Keratinocyte (primary cell): ENCODE results near the gene BTBD8. TPM values are rescaled to one million over a fixed set of nuclear protein-coding genes. Genes with fewer than 3 reads are reported as not detected.

Source experiments
- DNase-seq: peaks from one replicate; pipeline ENCODE4 v3.0.0-alpha.2; 2011; ENCODE audit warnings: low read depth, missing footprints, low spot score
- FAIRE-seq: peaks from 2 replicates; lab custom pipeline; 2011; peaks lifted over from hg19 to GRCh38; lab: Jason Lieb, UNC
- H2AFZ ChIP-seq: 2 replicates; pipeline ENCODE4 v1.6.0; 2012; ENCODE audit warnings: low read length, control low read depth, inconsistent platforms; ENCODE audit not compliant: control insufficient read depth
- H3K27ac ChIP-seq: 2 replicates; pipeline ENCODE4 v1.5.1; 2011; ENCODE audit warnings: low read length; ENCODE audit not compliant: control insufficient read depth, insufficient read depth
- H3K27me3 ChIP-seq: 3 replicates; pipeline ENCODE4 v1.6.0; 2011; ENCODE audit warnings: low read length; ENCODE audit not compliant: control insufficient read depth, insufficient read depth; ENCODE audit errors: extremely low read depth
- H3K36me3 ChIP-seq, 2 experiments: 2 replicates in 1 of 2; 3 replicates in 1 of 2; pipeline ENCODE4 v1.5.1; 2011; ENCODE audit warnings: low read length in 2 of 2, mild to moderate bottlenecking in 1 of 2; ENCODE audit not compliant: control insufficient read depth in 2 of 2, insufficient read depth in 2 of 2; ENCODE audit errors: extremely low read depth in 1 of 2
- H3K4me1 ChIP-seq: 3 replicates; pipeline ENCODE4 v1.5.1; 2011; ENCODE audit warnings: low read length; ENCODE audit not compliant: control insufficient read depth, insufficient read depth; ENCODE audit errors: extremely low read depth
- H3K4me2 ChIP-seq: 3 replicates; pipeline ENCODE4 v1.6.0; 2011; ENCODE audit warnings: low read depth, low read length; ENCODE audit not compliant: control insufficient read depth, insufficient read depth; ENCODE audit errors: extremely low read depth
- H3K4me3 ChIP-seq, 3 experiments: fragments of 200-600 bp in 1 of 3; sonication (generic) in 1 of 3; 2 replicates in 2 of 3; 3 replicates in 1 of 3; pipeline ENCODE4 v1.5.1; 2011 to 2016; ENCODE audit warnings: low read length in 3 of 3, mild to moderate bottlenecking in 3 of 3, control low read depth in 2 of 3, inconsistent platforms in 1 of 3, low read depth in 1 of 3, mixed read lengths in 1 of 3, mixed run types in 1 of 3, moderate library complexity in 1 of 3; ENCODE audit not compliant: control insufficient read depth in 2 of 3, insufficient read depth in 2 of 3; ENCODE audit errors: extremely low read depth in 1 of 3
- H3K79me2 ChIP-seq: 2 replicates; pipeline ENCODE4 v1.6.0; 2012; ENCODE audit warnings: low read length; ENCODE audit not compliant: control insufficient read depth, insufficient read depth
- H3K9ac ChIP-seq: 3 replicates; pipeline ENCODE4 v1.6.0; 2011; ENCODE audit warnings: low read length; ENCODE audit not compliant: control insufficient read depth, insufficient read depth; ENCODE audit errors: extremely low read depth
- H3K9me1 ChIP-seq: 3 replicates; pipeline ENCODE4 v1.6.0; 2011; ENCODE audit warnings: low read length; ENCODE audit not compliant: control insufficient read depth, insufficient read depth; ENCODE audit errors: extremely low read depth
- H3K9me3 ChIP-seq: 2 replicates; pipeline ENCODE4 v1.5.1; 2012; ENCODE audit warnings: low read depth, low read length; ENCODE audit not compliant: control insufficient read depth
- H4K20me1 ChIP-seq: 3 replicates; pipeline ENCODE4 v1.6.0; 2011; ENCODE audit warnings: low read length; ENCODE audit not compliant: control insufficient read depth, insufficient read depth; ENCODE audit errors: extremely low read depth
- CTCF ChIP-seq, 3 experiments: IDR thresholded peaks in 1 of 3; conservative IDR thresholded peaks in 1 of 3; optimal IDR thresholded peaks in 1 of 3; 2 replicates in 2 of 3; 3 replicates in 1 of 3; pipeline versions ENCODE3 to v1.5.1; 2011; ENCODE audit warnings: low read length in 3 of 3, mild to moderate bottlenecking in 3 of 3, moderate library complexity in 2 of 3, control low read depth in 1 of 3, inconsistent platforms in 1 of 3; ENCODE audit not compliant: insufficient read depth in 2 of 3; ENCODE audit errors: extremely low read depth in 1 of 3
- EZH2 ChIP-seq: IDR thresholded peaks from one replicate; pipeline ENCODE4 v1.6.1; 2012; ENCODE audit warnings: inconsistent platforms, mild to moderate bottlenecking, low read length, moderate library complexity
- dilution Hi-C: fragments of 300-500 bp; cut with MboI; formaldehyde crosslinking; loops from one replicate; pipeline ENCODE4 v1.7.0; 2020; ENCODE audit warnings: low sequenced_read_pairs; ENCODE audit not compliant: extremely low pct_ligation_motif_present
- polyA plus RNA-seq, 5 experiments: library from polyadenylated mRNA; depleted of rRNA in 3 of 5; stranded (reverse) in 3 of 5; stranded (forward) in 1 of 5; unstranded in 1 of 5; fragments of >200 nt; gene quantifications; 1 replicate in 1 of 5; 2 replicates in 3 of 5; 3 replicates in 1 of 5; pipeline versions ENCODE4 v1.2.1 to v1.2.3, GENCODE V29; 2011 to 2012; ENCODE audit warnings: missing spikeins in 2 of 5, low read depth in 1 of 5, low replicate concordance in 1 of 5

BTBD8 gene
- polyA plus RNA-seq, 1 donor (not counting 4 experiments of a cell fraction or from before 2014, with no cell fraction given): 1.4 TPM

DNA sequence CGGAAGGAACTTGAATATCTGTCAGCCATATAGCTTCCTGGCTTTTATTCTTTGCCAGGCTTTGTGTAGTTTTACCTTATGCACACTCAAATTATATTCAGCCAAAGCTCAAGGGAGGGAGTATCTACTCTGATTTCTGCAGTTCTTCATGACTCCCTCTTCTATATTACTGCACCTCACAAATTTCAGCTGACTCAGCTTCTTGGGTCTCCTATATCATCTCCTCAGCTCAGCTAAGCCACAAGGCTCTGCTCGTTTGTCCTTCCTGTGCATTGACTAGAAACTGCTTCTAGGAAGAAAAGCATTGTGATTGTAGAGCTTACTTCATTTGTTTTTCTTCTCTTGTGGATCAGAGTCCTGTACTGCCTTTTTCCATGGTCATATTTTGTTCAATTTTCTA, 37.4 kb downstream of the BTBD8 start:
- Histone ChIP-seq H3K4me2 (no peak overlapping the region), H3K79me2 (no peaks in the 10 kb centered on the region), H4K20me1 (no peaks in the 10 kb centered on the region), H3K27me3 (no peaks in the 10 kb centered on the region), H3K4me3 (no peak overlapping the region), H3K9me1 (no peaks in the 10 kb centered on the region), H3K36me3 (no peaks in the 10 kb centered on the region), H3K4me1 (no peaks in the 10 kb centered on the region), H3K9me3 (no peaks in the 10 kb centered on the region), H3K9ac (no peak overlapping the region), H3K27ac (no peak overlapping the region), H2AFZ (no peak overlapping the region)
- DNase-seq (no peak), FAIRE-seq (no peak)
- TF ChIP-seq EZH2 (no peak), CTCF (optimal IDR thresholded peaks at IDR 0.05 in 1 of 3, IDR thresholded peaks at IDR 0.05 in 1 of 3, conservative IDR thresholded peaks at IDR 0.05 in 1 of 3; ENCODE audit: extremely low read depth in 1 of 3, insufficient read depth in 2 of 3, low read length in 3 of 3) (no peak)
- dilution Hi-C loops: no loop called here

DNA sequence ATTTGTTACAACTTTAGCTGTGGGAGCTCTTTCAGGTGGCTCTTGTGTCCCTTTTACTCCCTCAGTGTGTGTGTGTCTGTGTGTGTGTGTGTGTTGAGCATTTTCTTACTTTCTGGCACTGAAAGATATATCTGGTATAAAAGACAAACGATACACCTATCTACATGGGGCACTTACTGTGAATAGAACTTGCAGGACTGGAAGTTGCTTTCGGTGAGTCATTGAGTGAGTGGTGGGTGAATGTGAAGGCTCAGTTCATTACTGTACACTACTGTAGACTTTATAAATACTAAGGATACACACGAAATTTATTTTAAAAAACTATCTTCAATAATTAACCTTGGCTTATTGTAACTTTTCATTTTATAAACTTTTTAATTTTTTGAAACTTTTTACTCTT, 38.7 kb downstream of the BTBD8 start:
- Histone ChIP-seq H3K79me2 (no peaks in the 10 kb centered on the region), H2AFZ (no peak overlapping the region), H3K36me3 (no peaks in the 10 kb centered on the region), H3K9me3 (no peaks in the 10 kb centered on the region), H4K20me1 (no peaks in the 10 kb centered on the region), H3K9ac (no peak overlapping the region), H3K4me3 (no peak overlapping the region), H3K27me3 (no peaks in the 10 kb centered on the region), H3K4me1 (no peaks in the 10 kb centered on the region), H3K27ac (no peak overlapping the region), H3K4me2 (no peak overlapping the region), H3K9me1 (no peaks in the 10 kb centered on the region)
- FAIRE-seq (no peak), DNase-seq (no peak)
- no peak for TF ChIP-seq EZH2
- TF ChIP-seq CTCF (optimal IDR thresholded peaks at IDR 0.05 in 1 of 3, IDR thresholded peaks at IDR 0.05 in 1 of 3, conservative IDR thresholded peaks at IDR 0.05 in 1 of 3; ENCODE audit: extremely low read depth in 1 of 3, insufficient read depth in 2 of 3, low read length in 3 of 3): no peak
- dilution Hi-C loops: no loop called here
